A673 (cell line): ENCODE data around the gene CBX7.

Source experiments
- EZH2 ChIP-seq: fragments of 200-600 bp; sonication (generic); IDR thresholded peaks from 2 replicates; pipeline ENCODE4 v1.6.1; 2017; ENCODE audit warnings: borderline replicate concordance, low read depth, mild to moderate bottlenecking, mixed read lengths, antibody characterized with exemption, low read length; ENCODE audit not compliant: poor library complexity, severe bottlenecking
- TF ChIP-seq, protein P1 (sequence below): fragments of 300-800, 200-600 bp; sonication (generic); conservative IDR thresholded peaks from 2 replicates; pipeline ENCODE4 v1.5.1; 2017; ENCODE audit warnings: low read depth, mild to moderate bottlenecking, antibody characterized with exemption, low read length, moderate library complexity, mixed read lengths

GRCh38 chr22:39148727-39149535 is 3.5 kb downstream of the CBX7 start:
- TF ChIP-seq, protein P1, sequence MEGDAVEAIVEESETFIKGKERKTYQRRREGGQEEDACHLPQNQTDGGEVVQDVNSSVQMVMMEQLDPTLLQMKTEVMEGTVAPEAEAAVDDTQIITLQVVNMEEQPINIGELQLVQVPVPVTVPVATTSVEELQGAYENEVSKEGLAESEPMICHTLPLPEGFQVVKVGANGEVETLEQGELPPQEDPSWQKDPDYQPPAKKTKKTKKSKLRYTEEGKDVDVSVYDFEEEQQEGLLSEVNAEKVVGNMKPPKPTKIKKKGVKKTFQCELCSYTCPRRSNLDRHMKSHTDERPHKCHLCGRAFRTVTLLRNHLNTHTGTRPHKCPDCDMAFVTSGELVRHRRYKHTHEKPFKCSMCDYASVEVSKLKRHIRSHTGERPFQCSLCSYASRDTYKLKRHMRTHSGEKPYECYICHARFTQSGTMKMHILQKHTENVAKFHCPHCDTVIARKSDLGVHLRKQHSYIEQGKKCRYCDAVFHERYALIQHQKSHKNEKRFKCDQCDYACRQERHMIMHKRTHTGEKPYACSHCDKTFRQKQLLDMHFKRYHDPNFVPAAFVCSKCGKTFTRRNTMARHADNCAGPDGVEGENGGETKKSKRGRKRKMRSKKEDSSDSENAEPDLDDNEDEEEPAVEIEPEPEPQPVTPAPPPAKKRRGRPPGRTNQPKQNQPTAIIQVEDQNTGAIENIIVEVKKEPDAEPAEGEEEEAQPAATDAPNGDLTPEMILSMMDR: no peak
- no peak for TF ChIP-seq EZH2
